H9 (cell line): Measurements from ENCODE around the gene TEX35. TPM values are rescaled to one million over a fixed set of nuclear protein-coding genes. Genes with fewer than 3 reads are reported as not detected.

Source experiments
- DNase-seq: peaks from one replicate; pipeline ENCODE4 v3.0.0-alpha.2; 2017
- H2AFZ ChIP-seq: one replicate; pipeline ENCODE4 v1.6.1; 2013; ENCODE audit warnings: mild to moderate bottlenecking, low read length, control low read depth, moderate library complexity
- H2AK5ac ChIP-seq: 2 replicates; pipeline ENCODE4 v1.6.1; 2013; ENCODE audit warnings: low read length, control low read depth, mixed read lengths; ENCODE audit not compliant: insufficient read length
- H2BK120ac ChIP-seq: one replicate; pipeline ENCODE4 v1.6.1; 2013; ENCODE audit warnings: low read depth, mild to moderate bottlenecking, low read length, control low read depth, inconsistent platforms; ENCODE audit not compliant: poor library complexity, severe bottlenecking
- H2BK12ac ChIP-seq: 2 replicates; pipeline ENCODE4 v1.6.1; 2013; ENCODE audit warnings: low read length, control low read depth, mixed read lengths, low read depth; ENCODE audit not compliant: insufficient read length
- H2BK15ac ChIP-seq: 2 replicates; pipeline ENCODE4 v1.6.1; 2013; ENCODE audit warnings: low read depth, low read length, control low read depth
- H2BK20ac ChIP-seq: one replicate; pipeline ENCODE4 v1.6.1; 2013; ENCODE audit warnings: low read depth, mild to moderate bottlenecking, low read length, control low read depth, inconsistent platforms; ENCODE audit not compliant: poor library complexity, severe bottlenecking
- H2BK5ac ChIP-seq: 2 replicates; pipeline ENCODE4 v1.6.1; 2013; ENCODE audit warnings: low read length, control low read depth, mixed read lengths; ENCODE audit not compliant: insufficient read length
- H3K14ac ChIP-seq: 2 replicates; pipeline ENCODE4 v1.6.1; 2013; ENCODE audit warnings: low read length, control low read depth; ENCODE audit not compliant: insufficient read depth
- H3K18ac ChIP-seq: 2 replicates; pipeline ENCODE4 v1.6.1; 2013; ENCODE audit warnings: low read depth, mild to moderate bottlenecking, mixed read lengths, low read length, control low read depth; ENCODE audit not compliant: insufficient read length
- H3K23ac ChIP-seq: 2 replicates; pipeline ENCODE4 v1.6.1; 2013; ENCODE audit warnings: low read length, control low read depth, mixed read lengths, low read depth; ENCODE audit not compliant: insufficient read length
- H3K23me2 ChIP-seq: 2 replicates; pipeline ENCODE4 v1.6.1; 2013; ENCODE audit warnings: low read depth, mild to moderate bottlenecking, mixed read lengths, low read length, control low read depth; ENCODE audit not compliant: insufficient read length, poor library complexity, severe bottlenecking
- H3K27ac ChIP-seq: 2 replicates; pipeline ENCODE4 v1.5.1; 2013; ENCODE audit warnings: low read length, control low read depth, mixed read lengths, low read depth; ENCODE audit not compliant: insufficient read length
- H3K27me3 ChIP-seq: 2 replicates; pipeline ENCODE4 v1.6.1; 2013; ENCODE audit warnings: low read length, control low read depth, inconsistent platforms; ENCODE audit not compliant: insufficient read depth
- H3K4ac ChIP-seq: 2 replicates; pipeline ENCODE4 v1.6.1; 2013; ENCODE audit warnings: low read depth, mild to moderate bottlenecking, control low read depth, inconsistent platforms, low read length, moderate library complexity
- H3K4me1 ChIP-seq: 2 replicates; pipeline ENCODE4 v1.6.1; 2013; ENCODE audit warnings: low read length, control low read depth, inconsistent platforms; ENCODE audit not compliant: insufficient read depth
- H3K4me2 ChIP-seq: 2 replicates; pipeline ENCODE4 v1.6.1; 2013; ENCODE audit warnings: low read length, control low read depth, mixed read lengths; ENCODE audit not compliant: insufficient read length, insufficient read depth
- H3K56ac ChIP-seq: 2 replicates; pipeline ENCODE4 v1.6.1; 2013; ENCODE audit warnings: low read depth, mild to moderate bottlenecking, mixed read lengths, low read length, control low read depth; ENCODE audit not compliant: insufficient read length
- H3K79me1 ChIP-seq: 2 replicates; pipeline ENCODE4 v1.6.1; 2013; ENCODE audit warnings: low read depth, mild to moderate bottlenecking, moderate library complexity, low read length, control low read depth, inconsistent platforms; ENCODE audit not compliant: insufficient read depth, poor library complexity, severe bottlenecking
- H3K79me2 ChIP-seq: 2 replicates; pipeline ENCODE4 v1.6.1; 2013; ENCODE audit warnings: low read length, control low read depth, inconsistent platforms; ENCODE audit not compliant: insufficient read depth
- H3K9ac ChIP-seq: 2 replicates; pipeline ENCODE4 v1.6.1; 2013; ENCODE audit warnings: low read length, control low read depth, mixed read lengths; ENCODE audit not compliant: insufficient read length; ENCODE audit errors: extremely low read depth
- H3K9me3 ChIP-seq: one replicate; pipeline ENCODE4 v1.6.1; 2013; ENCODE audit warnings: low read depth, low read length, inconsistent platforms; ENCODE audit not compliant: control insufficient read depth
- H3T11ph ChIP-seq: one replicate; pipeline ENCODE4 v1.6.1; 2013; ENCODE audit warnings: mild to moderate bottlenecking, low read length, control low read depth, inconsistent platforms
- H4K20me1 ChIP-seq: one replicate; pipeline ENCODE4 v1.6.1; 2013; ENCODE audit not compliant: control insufficient read depth, insufficient read length, insufficient read depth
- H4K5ac ChIP-seq: 2 replicates; pipeline ENCODE4 v1.6.1; 2013; ENCODE audit warnings: low read depth, mild to moderate bottlenecking, mixed read lengths, low read length, control low read depth; ENCODE audit not compliant: insufficient read length
- H4K8ac ChIP-seq: replicated peaks from 2 replicates; pipeline ENCODE4 v1.6.1; 2013; ENCODE audit warnings: low read length, control low read depth, mixed read lengths, low read depth; ENCODE audit not compliant: insufficient read length
- H4K91ac ChIP-seq: 2 replicates; pipeline ENCODE4 v1.6.1; 2013; ENCODE audit warnings: low read depth, mild to moderate bottlenecking, moderate library complexity, mixed read lengths, low read length, control low read depth; ENCODE audit not compliant: insufficient read length
- H3K27ac Mint-ChIP-seq, 3 experiments: 2 replicates in 2 of 3; 3 replicates in 1 of 3; pipeline ENCODE4 v1.8.0; 2020 to 2021; ENCODE audit warnings: mixed read lengths in 3 of 3, mild to moderate bottlenecking in 1 of 3, moderate library complexity in 1 of 3
- H3K27me3 Mint-ChIP-seq: 2 replicates; pipeline ENCODE4 v1.8.0; 2021; ENCODE audit warnings: low read depth, mild to moderate bottlenecking, moderate library complexity, mixed read lengths
- H3K36me3 Mint-ChIP-seq, 3 experiments: 2 replicates in 2 of 3; 3 replicates in 1 of 3; pipeline ENCODE4 v1.8.0; 2020 to 2021; ENCODE audit warnings: low read depth in 3 of 3, mixed read lengths in 3 of 3; ENCODE audit not compliant: insufficient read depth in 1 of 3
- H3K4me1 Mint-ChIP-seq, 2 experiments: 2 replicates each; pipeline ENCODE4 v1.8.0; 2020; ENCODE audit warnings: mixed read lengths in 2 of 2
- H3K4me3 Mint-ChIP-seq, 2 experiments: 2 replicates in 1 of 2; 3 replicates in 1 of 2; pipeline ENCODE4 v1.8.0; 2020 to 2021; ENCODE audit warnings: mild to moderate bottlenecking in 2 of 2, mixed read lengths in 2 of 2, moderate library complexity in 1 of 2
- H3K9me3 Mint-ChIP-seq, 2 experiments: 2 replicates in 1 of 2; 3 replicates in 1 of 2; pipeline ENCODE4 v1.8.0; 2020; ENCODE audit warnings: mild to moderate bottlenecking in 2 of 2, mixed read lengths in 2 of 2, moderate library complexity in 1 of 2
- WGBS: extraction: QIAGEN DNeasy Blood & Tissue Kit; methylation state at CpG from one replicate; pipeline ENCODE4 v1.1.7; 2013; ENCODE audit warnings: missing lambda C conversion rate, low lambda C conversion rate, mixed read lengths; ENCODE audit not compliant: insufficient read length; ENCODE audit errors: extremely low coverage; 5-methylcytosine and 5-hydroxymethylcytosine counted together
- total RNA-seq: library from RNA; stranded (reverse); gene quantifications from 2 replicates; pipeline ENCODE4 v1.2.1, GENCODE V29; 2021
- TF ChIP-seq, protein P1 (sequence below): fragments of 200-600 bp; sonication (generic); conservative IDR thresholded peaks from 3 replicates; pipeline ENCODE4 v1.8.0; 2021; ENCODE audit warnings: antibody characterized with exemption, mild to moderate bottlenecking

Gene TEX35
- total RNA-seq, 1 experiment from 2014 or later = not detected

DNA sequence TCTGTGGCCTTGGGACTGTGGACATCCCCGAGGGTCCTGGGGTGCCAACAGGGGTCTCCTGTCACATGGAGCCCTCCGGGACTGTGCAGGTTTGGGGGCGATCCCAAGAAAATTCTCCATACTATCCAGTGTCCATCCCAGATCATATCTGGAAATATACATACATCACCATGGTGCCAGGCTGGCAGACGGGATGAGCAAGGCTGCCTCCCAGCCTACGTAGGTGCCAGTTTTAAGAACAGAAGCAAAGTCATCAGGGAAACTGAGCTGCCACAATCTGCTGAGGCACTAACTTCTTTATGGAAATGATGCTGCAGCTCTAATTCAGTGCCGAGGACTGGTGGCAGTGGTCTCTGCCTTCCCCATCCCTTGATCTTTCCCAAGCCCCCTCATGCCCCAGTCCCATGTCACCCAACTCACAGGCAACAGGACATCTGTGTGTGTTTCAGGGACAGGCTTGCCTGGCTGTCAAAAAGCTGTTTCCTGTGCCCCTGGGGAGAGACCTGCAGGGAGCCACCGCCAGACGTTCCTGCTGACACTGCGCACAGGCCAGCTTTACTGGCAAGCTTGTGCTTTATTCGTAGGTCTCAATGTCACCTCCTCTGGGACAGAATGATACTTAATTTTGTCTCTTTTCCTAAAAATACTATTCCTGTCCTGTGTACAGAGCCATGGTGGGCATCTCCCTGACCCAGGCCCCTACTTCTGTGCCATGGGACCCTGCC lies 15.5 kb downstream of the TEX35 start:
- Histone ChIP-seq H3K23me2 (peaks cover 2% of the 10 kb centered on the region), H4K20me1 (no peaks in the 10 kb centered on the region), H2BK5ac (no peak overlapping the region), H2BK15ac (no peak overlapping the region), H2BK20ac (no peak overlapping the region), H3K27me3 (no peaks in the 10 kb centered on the region), H3K14ac (no peak overlapping the region), H3K9me3 (no peaks in the 10 kb centered on the region), H2BK120ac (no peak overlapping the region), H4K5ac (no peak overlapping the region), H3K18ac (no peak overlapping the region), H2BK12ac (no peak overlapping the region), H3K27ac (no peak overlapping the region), H3K56ac (no peak overlapping the region), H3K9ac (no peak overlapping the region), H2AK5ac (no peak overlapping the region), H3K4ac (no peak overlapping the region), H3K4me2 (no peak overlapping the region), H3K79me2 (no peaks in the 10 kb centered on the region), H3T11ph (no peak overlapping the region), H3K79me1 (no peaks in the 10 kb centered on the region), H4K8ac (no peak overlapping the region), H3K4me1 (no peaks in the 10 kb centered on the region), H3K23ac (no peak overlapping the region), H2AFZ (no peak overlapping the region), H4K91ac (no peak overlapping the region)
- WGBS = no CpG with 5 or more reads among the region's 10 CpGs
- TF ChIP-seq, protein P1, sequence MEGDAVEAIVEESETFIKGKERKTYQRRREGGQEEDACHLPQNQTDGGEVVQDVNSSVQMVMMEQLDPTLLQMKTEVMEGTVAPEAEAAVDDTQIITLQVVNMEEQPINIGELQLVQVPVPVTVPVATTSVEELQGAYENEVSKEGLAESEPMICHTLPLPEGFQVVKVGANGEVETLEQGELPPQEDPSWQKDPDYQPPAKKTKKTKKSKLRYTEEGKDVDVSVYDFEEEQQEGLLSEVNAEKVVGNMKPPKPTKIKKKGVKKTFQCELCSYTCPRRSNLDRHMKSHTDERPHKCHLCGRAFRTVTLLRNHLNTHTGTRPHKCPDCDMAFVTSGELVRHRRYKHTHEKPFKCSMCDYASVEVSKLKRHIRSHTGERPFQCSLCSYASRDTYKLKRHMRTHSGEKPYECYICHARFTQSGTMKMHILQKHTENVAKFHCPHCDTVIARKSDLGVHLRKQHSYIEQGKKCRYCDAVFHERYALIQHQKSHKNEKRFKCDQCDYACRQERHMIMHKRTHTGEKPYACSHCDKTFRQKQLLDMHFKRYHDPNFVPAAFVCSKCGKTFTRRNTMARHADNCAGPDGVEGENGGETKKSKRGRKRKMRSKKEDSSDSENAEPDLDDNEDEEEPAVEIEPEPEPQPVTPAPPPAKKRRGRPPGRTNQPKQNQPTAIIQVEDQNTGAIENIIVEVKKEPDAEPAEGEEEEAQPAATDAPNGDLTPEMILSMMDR = no peak
- H3K4me1 Mint-ChIP-seq = peaks cover 0 to 5% of the 10 kb centered on the region in 2 experiments; a peak in 2 of 4 replicates
- H3K36me3 Mint-ChIP-seq = no peaks in the 10 kb centered on the region
- H3K9me3 Mint-ChIP-seq = no peaks in the 10 kb centered on the region
- H3K27me3 Mint-ChIP-seq = no peaks in the 10 kb centered on the region; the same call in none of the 2 replicates
- H3K4me3 Mint-ChIP-seq = no peak overlapping the region
- no peak for DNase-seq
- H3K27ac Mint-ChIP-seq = no peak overlapping the region; a peak in 1 of 7 replicates
